Measurements from ENCODE around the gene CCDC91. TPM values are rescaled to one million over a fixed set of nuclear protein-coding genes. Genes with fewer than 3 reads are reported as not detected.
A peak's percentile ranks its signal among the peaks of the same experiment; 100 is the strongest.

The CCDC91 gene
- total and polyA plus RNA-seq, 11 donors = 24.9 to 62.1 (median 51.8) TPM

DNA sequence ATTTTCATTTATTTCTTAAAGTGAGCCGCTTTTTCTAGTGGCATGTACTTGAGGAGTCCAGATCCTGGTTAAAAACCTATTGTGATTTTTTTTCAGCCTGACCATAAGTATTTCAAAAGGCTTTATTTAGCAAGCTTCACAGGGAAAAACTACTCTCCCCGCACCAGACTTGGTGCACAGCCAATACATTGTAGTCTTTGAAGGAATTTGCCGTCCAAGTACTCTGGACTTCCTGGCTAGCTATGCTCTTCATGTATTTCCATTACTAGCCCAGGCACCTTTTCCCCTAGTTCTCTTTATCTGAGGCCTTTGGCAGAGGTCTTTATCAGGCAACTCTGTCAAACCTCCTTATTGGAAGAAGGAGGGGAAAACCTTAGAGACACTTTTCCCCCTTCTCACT, 234.7 kb downstream of the CCDC91 start:
- peak; percentile 22 to 70 (median 36) for DNase-seq
- peak; percentile 37 to 91 (median 72) for ATAC-seq
- WGBS, 4 donors = 28 to 45% (median 29%) methylated on average over 3 of the region's 3 CpGs
- TF ChIP-seq POLR2A (IDR thresholded peaks at IDR 0.05) (no peak), CTCF (IDR thresholded peaks at IDR 0.05) (no peak)
- H3K4me1 ChIP-seq = peaks cover 0 to 16% (median 4%) of the 10 kb centered on the region in 12 donors
- peak overlapping the region in 5 of 12 donors; percentile 6 to 38 (median 32) for H3K27ac ChIP-seq
- H3K36me3 ChIP-seq = peaks cover 0 to 3% (median 0%) of the 10 kb centered on the region in 9 donors
- no peak overlapping the region for H3K4me3 ChIP-seq
- H3K27me3 ChIP-seq = no peaks in the 10 kb centered on the region
- H3K9me3 ChIP-seq = peaks cover 0 to 6% (median 0%) of the 10 kb centered on the region in 12 donors
- intact Hi-C loops (cut with DNase I) = loop anchor here in 2 of 10 donors (5.0 to 10.0 kb wide), 2 partner anchors 53 to 450 kb away; no protein-coding TSS in a partner anchor

DNA sequence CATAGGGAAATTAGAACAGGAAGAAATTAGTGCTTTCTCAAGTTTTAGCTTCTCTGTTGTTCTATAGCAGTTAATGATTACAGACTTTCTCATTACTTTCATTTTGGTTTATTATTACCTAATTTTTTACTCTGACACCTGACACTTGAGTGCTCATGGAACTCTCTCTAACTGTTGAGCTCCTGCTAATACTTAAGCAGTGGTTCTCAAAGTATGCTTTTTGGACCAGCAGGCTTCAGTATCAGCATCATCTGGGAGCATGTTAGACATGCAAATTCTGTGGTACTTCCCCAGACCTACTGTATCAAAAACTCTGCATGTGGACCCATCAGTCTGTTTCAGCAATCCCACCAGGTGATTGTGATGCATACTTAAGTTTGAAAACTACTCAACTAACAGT, 235.3 kb downstream of the CCDC91 start:
- no peak for ATAC-seq

DNA sequence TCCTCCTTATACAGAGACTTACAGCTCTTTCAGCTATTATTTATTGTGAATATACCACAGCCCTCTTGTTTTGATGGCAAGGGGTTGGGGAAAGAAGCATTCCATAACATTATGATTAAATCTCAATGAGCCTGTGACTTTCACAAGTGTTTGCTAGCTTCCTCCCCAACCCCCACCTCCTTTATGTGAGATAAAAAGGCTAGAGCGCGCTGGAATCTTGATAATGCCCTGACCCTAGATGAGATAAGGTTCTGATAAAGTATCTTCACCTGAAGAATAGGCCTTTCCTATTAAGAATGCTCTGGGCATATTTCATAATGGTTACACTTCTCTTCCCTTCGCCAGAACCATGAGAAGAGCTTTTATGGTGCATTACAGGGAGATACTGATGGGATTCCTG, 236.8 kb downstream of the CCDC91 start:
- ATAC-seq = no peak
- no peak overlapping the region for H3K27ac ChIP-seq
- peaks cover 0 to 16% (median 4%) of the 10 kb centered on the region in 12 donors for H3K4me1 ChIP-seq
- 86 to 92% (median 88%) methylated on average over 3 of the region's 3 CpGs for WGBS, 4 donors
- intact Hi-C loops (cut with DNase I) = loop anchor here in 1 of 10 donors (10.0 kb wide), 1 partner anchor 448 kb away; no protein-coding TSS in a partner anchor
- H3K27me3 ChIP-seq = no peaks in the 10 kb centered on the region
- peaks cover 0 to 4% (median 0%) of the 10 kb centered on the region in 12 donors for H3K9me3 ChIP-seq
- no peak overlapping the region for H3K4me3 ChIP-seq
- DNase-seq = no peak
- H3K36me3 ChIP-seq = no peaks in the 10 kb centered on the region
- no peak for TF ChIP-seq POLR2A (IDR thresholded peaks at IDR 0.05)
- TF ChIP-seq CTCF (IDR thresholded peaks at IDR 0.05) = no peak

More for the DNA sequence above, 235.3 kb downstream of the CCDC91 start:
- Histone ChIP-seq H3K27me3 (no peaks in the 10 kb centered on the region), H3K27ac (peak overlapping the region in 4 of 12 donors; percentile 30 to 38 (median 34)), H3K4me3 (no peak overlapping the region), H3K9me3 (peaks cover 0 to 6% (median 0%) of the 10 kb centered on the region in 12 donors), H3K36me3 (peaks cover 0 to 3% (median 0%) of the 10 kb centered on the region in 9 donors), H3K4me1 (peaks cover 0 to 16% (median 4%) of the 10 kb centered on the region in 12 donors)
- intact Hi-C loops (cut with DNase I) = loop anchor here in 1 of 10 donors (10.0 kb wide), 1 partner anchor 449 kb away; no protein-coding TSS in a partner anchor
- DNase-seq = no peak
- TF ChIP-seq CTCF (IDR thresholded peaks at IDR 0.05) (no peak), POLR2A (IDR thresholded peaks at IDR 0.05) (no peak)

DNA sequence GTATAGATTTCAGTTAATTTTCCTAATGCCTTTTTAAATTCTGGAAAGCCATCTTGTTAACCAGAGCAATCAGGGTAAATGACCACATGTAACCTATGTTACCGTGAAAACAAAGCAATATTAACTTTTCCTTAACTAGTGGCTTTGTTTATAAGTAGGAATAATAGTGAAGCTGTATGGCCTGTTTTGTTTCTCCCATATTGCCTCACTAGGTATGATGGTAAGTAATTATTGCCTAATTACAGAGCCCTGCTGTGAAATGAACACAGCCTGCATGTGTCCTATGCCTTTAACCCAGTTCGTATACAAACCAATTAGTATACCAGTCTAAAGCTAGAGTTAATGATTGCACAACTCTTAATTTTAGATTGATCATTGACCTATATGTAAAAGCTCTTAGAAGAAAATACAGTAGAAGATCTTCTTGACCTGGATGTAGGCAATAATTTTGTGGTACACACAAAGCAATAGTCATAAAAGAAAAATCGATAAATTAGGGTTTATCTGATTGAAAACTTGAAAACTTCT, 249.9 kb downstream of the CCDC91 start:
- no peak for TF ChIP-seq POLR2A (IDR thresholded peaks at IDR 0.05)
- TF ChIP-seq CTCF (IDR thresholded peaks at IDR 0.05) = no peak
- ATAC-seq = no peak
- 82 to 96% (median 93%) methylated on average over 3 of the region's 3 CpGs for WGBS, 4 donors
- Histone ChIP-seq H3K36me3 (no peaks in the 10 kb centered on the region), H3K4me1 (peaks cover 0 to 6% (median 0%) of the 10 kb centered on the region in 12 donors), H3K9me3 (no peaks in the 10 kb centered on the region), H3K27me3 (no peaks in the 10 kb centered on the region), H3K27ac (no peak overlapping the region), H3K4me3 (no peak overlapping the region)
- intact Hi-C loops (cut with DNase I) = no loop called here
- no peak for DNase-seq
